ENCODE results near the gene FREY1.
"Not testable (repeated sequence)": the region's sequence is repeated elsewhere in the genome, so short reads cannot be mapped to it uniquely, and the experiment has no call there.

FREY1 gene

DNA sequence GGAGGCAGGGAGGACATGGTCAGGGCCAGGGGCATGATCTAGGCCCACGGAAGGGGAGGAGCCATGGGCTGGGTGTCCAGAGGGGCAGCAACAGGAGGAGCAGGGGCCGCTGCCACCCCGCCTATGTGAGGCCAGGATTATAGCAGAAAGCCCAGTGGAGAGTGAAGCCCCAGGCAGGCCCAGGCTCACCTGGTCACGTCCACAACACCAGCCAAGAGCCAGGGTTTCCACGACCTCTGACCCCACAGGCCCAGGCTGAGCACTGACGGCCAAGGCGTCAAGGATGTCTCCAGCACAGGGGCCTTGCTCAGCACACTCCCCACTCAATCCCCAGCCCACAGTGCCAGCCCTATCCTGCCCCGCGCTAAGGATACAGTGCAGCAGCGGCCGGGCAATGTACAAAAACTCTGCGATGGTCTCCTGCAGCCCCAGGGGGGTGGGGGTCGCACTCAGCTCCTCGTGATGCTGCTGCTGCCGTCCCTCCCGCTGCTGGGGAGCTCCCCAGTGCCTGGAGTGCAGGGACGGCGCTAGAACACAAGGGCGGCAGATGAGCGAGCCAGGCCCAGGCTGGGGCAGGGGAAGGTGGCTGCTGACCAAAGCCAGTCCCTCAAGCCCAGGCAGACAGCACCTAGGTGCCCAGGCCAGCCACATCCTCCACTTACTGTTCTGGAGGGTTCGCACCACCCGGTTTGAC lies 7.0 kb upstream of the FREY1 start:
- DNase-seq: no peak

DNA sequence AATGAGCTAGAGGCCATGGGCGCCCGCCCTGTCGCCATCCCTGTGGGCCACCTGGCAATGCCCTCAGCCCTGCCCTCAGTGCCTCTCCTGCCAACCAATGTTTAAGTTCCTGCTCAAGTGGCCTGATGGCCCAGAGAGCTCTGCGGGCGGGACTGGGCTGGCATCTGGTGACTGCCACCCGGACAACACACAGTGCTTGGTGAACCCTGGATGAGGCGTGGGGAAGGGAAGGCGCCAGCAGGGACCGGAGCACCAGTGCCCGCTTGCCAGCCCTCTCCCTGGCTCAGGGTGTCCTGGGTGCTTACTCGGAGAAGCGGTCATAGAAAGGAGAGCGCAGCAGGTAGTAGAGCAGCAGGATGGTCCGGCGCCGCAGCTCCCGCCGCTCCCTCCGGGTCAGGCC lies 6.4 kb upstream of the FREY1 start:
- DNase-seq: no peak

DNA sequence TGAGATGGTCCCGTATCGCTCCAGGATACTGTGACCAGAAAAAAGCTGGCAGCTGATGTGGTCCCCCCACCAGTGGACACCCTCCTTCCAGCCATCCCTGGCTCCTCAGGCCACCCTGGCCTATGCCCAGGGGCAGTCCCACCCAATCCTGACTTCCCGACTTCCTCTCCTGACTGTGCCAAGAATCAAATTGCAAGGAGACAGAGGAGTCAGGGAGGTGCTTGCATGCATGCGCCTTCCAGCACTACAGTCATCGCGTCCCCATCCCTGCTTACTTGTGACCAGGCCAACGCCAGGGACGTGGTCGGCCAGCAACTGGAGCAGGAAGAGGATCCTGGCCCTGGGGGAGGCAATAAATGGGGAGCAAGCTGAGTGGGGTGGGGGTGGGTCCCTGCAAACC lies 3.6 kb upstream of the FREY1 start:
- DNase-seq: no peak

DNA sequence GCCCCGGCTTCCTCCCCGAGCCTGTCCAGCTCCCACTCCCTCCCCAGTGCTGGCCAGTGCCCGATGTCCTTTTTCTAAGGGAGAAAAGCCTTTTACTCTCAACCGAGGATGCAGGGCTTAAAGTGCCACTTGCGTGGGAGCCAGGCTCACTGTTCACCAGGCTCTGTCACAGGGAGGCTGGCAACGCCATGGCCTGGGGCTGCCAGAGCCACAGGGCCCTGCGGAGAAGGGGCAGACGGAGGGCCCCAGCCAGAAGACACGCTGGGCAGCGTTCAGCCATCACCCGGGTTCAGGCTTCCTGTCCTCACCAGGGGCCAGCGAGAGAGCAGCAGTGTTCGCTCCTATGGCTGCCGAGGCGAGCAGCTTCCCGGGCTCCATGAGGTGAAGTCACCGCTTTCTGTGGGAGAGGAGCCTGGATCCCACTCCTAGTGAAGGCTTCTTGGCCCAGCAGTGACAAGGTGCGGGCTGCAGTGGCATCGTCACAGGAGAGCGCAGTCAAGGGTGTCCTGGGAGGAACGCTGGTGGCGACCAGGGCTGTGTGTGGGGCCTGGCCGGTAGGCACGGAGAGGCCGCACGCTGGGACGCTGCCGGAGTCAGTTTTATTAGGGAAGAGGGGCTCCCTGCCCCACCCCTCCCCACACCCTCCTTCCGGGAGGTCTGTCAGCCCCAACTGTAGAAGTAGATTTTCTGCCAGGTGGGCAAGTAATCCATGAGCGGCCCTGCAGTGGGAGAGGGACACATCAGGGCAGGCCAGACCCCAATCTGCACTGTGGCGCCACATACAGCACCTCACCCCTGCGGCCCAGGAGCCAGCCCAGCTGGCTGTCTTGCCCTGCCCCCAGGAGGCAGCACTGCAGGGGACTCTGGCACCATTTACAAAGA lies 2.8 kb upstream of the FREY1 start:
- DNase-seq: no peak

DNA sequence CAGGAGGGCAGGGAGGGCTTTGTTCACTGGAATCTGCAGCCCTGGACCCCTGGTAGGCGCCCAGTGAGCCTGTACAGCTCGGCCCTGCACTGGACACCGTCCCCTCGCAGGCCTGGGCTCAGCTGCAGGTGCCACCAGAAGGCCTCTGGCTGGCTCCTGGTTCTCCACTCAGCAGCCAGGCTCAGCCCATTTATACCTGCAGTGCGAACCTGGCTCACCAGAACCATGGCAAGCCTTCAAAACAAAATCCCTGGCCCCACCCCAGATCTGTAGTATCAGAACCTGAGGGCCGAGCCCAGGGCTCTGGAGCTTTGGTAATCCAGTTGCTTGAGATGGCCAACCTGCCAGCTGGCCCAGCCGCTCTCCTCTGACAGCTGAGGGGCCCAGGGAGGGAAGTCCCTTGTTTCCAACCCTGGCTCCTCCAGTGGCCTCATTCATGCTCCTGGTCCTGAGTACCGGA lies 870 bp upstream of the FREY1 start:
- no peak for DNase-seq

DNA sequence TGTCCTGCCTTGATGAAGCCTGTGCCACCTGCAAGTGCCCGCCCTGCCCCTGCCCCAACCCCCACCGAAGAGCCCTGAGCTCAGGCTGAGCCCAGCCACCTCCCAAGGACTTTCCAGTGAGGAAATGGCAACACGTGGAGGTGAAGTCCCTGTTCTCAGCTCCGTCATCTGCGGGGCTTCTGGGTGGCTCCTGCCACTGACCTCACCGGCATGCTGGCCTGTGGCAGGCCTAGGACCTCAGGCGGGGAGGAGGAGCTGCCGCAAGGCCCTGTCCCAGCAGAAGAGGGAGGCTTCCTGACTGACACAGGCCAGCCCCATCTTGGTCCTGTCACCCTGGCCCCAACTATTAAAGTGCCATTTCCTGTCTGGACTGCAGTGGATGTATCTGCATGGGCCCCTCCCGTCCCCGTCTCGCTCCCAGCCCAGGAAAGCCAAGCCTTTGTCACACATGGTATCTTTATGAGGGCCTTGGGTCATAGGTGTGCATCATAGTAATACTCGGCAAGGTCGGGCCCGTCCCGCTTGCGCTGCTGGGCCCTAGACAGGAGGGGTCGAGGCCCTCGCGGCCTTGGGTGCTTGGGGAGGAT lies 882 bp downstream of the FREY1 start:
- DNase-seq: no peak

DNA sequence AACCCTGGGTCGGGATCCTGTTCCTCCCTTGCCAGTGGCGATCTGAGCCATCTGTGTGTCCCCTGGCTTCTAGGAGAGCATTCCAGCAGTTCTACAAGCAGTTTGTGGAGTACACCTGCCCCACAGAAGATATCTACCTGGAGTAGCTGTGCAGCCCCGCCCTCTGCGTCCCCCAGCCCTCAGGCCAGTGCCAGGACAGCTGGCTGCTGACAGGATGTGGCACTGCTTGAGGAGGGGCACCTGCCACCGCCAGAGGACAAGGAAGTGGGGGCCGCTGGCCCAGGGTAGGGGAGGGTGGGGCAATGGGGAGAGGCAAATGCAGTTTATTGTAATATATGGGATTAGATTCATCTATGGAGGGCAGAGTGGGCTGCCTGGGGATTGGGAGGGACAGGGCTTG lies 1.5 kb downstream of the FREY1 start:
- DNase-seq: not testable (repeated sequence)

DNA sequence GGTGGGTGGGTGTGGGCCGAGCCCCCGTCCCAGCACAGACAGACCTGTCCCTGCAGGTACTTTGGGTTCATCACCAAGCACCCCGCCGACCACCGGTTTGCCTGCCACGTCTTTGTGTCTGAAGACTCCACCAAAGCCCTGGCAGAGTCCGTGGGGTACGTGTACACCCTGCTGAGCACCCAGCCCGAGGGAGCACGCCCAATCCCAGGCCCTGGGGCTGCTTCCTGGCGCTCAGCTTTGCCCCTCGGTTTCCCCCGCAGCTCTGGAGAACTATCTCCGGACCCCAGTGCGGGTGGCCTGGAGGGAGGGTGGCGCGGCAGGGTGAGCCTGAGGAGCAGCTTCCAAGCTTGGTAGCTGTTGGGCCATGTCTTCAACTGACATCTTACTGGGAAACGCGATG lies 2.0 kb downstream of the FREY1 start:
- DNase-seq: no peak

DNA sequence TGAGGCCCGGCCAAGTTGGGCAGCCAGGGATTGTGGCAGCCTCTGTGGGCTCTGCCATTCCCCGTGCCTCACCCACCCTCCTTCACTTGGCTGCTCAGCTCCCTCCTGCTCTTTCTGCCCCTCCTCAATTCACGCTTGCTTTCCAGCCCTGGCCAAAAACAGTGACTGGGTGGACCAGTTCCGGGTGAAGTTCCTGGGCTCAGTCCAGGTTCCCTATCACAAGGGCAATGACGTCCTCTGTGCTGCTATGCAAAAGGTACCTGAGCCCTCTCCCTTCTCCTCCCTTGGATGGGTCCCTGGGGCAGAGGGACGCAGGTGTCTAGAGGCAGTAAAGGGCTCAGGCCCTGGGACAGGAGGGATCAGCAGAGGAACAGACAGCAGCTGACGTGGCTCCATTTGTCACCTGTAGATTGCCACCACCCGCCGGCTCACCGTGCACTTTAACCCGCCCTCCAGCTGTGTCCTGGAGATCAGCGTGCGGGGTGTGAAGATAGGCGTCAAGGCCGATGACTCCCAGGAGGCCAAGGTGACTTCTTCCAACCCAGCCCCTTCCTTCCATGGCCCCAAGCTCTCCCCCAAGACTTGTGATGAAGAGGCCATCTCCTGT lies 2.7 kb downstream of the FREY1 start:
- DNase-seq: no peak

DNA sequence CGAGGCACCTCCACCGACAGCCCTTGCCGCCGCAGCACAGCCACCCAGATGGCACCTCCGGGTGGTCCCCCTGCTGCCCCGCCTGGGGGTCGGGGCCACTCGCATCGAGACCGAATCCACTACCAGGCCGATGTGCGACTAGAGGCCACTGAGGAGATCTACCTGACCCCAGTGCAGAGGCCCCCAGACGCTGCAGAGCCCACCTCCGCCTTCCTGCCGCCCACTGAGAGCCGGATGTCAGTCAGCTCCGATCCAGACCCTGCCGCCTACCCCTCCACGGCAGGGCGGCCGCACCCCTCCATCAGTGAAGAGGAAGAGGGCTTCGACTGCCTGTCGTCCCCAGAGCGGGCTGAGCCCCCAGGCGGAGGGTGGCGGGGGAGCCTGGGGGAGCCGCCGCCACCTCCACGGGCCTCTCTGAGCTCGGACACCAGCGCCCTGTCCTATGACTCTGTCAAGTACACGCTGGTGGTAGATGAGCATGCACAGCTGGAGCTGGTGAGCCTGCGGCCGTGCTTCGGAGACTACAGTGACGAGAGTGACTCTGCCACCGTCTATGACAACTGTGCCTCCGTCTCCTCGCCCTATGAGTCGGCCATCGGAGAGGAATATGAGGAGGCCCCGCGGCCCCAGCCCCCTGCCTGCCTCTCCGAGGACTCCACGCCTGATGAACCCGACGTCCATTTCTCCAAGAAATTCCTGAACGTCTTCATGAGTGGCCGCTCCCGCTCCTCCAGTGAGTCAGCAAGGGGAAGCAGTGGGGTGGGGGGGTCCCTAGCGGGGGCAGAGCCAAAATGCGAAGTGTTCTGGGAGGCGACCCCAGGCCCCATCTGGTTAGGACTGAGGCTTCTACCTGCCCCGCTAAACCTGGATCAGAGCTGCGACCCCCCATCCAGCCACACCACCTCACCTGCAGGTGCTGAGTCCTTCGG lies 4.4 kb downstream of the FREY1 start:
- DNase-seq: no peak

DNA sequence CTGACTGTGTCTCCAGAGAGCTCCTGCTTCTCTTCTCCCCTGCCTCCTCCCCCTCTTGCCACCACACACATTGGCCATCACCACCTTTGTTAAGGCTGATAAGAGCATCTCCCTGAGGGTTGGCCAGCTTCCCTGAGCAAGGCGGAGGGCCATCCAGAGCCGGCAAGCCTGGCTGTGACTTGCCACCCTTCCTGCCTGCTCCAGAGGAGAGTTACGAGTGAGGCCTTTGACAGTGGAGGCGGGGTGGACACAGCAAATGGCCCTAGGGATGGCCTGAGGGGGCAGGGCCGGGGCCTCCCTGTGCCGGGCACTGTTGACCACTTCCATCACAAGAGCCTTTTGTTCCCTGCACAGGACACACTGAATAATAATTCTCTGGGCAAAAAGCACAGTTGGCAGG lies 5.4 kb downstream of the FREY1 start:
- no peak for DNase-seq

DNA sequence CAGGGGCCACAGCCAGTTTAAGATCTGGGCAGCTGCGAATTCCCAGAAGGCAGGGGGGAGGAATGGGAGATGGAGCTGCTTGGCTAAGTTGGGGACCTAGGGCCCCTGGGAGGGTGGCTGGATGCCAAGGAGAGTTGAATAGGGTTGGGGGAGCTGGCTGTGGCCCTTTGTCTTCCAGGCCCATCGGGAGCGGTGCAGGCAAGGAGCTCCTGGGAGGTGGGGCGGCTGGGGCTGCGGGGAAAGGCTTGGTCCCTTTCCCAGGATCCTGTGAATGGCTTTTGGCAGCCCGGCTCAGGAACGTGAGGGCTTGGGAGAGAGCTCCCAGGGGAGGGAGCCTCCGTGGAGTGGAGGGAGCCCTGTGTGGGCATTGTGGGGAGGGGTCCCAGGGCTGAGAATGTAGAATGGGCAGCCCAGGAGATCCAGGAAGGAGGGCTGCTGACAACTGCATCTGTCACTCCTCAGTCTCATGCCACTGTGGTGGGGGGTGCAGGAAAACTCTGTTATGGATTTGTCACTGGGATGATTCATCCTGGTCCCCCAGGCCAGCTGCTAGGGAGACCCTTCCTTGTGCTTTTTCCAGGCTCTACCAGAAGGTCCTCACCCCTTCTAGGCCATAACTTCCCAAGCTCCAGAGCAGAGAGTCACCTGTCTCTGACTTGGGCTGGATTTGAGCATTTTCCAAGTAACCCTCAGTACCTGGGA lies 6.0 kb downstream of the FREY1 start:
- no peak for DNase-seq

DNA sequence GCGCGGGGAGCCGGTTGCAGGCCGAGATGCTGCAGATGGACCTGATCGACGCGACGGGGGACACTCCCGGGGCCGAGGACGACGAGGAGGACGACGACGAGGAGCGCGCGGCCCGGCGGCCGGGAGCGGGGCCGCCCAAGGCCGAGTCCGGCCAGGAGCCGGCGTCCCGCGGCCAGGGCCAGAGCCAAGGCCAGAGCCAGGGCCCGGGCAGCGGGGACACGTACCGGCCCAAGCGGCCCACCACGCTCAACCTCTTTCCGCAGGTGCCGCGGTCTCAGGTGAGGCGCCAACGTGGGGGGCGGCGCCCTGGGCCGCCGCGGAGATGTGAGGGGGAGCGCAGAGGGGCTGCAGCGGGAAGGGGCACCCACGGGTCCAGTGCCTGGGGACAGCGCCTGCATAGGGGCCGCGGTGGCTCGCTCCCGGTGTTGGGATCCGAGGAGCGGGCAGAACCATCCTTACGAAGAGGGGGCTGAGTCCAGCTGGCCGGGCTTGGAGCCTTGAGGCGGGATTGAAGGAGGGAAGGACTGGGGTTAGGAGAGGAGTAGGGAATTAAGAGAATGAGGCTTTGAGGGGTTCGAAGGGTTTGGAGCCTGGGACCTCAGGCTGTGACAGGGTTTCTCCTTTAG lies 6.8 kb downstream of the FREY1 start:
- not testable (repeated sequence) for DNase-seq

DNA sequence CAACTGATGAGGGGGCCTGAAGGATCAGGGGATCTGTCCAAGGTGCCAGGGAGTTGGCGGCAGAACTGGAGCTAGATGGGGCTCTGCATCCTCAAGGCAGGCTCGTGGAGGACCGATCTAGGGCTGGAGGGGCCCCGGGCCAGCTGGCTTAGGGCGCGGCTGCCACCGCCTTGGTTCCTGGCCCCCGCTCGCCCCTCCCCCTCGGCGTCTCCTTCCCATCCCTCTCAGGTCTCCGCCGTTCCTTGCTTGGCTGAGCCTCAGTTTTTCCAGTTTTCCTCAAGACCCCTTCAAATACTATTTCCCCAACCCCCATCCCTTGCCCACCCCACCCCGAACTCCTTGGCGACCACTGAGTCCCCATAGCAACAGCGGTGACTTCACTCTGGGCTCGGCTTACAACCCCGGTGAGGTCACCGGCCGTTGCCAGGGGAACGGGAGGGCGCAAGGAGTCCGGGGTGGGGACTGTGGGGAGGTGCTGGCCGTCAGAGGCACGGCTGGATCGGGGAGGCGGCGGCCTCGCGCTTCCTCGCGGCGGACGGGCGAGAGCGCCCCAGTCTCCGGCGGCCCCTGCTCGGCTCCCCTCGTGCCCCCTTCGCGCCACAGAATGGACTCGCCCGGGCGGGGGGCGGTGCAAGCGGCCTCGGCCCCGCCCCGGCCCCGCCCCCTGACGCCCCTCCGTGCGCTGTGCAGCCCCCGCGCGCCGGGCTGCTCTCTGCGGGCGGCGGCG lies 7.5 kb downstream of the FREY1 start:
- DNase-seq: peak; percentile 74

DNA sequence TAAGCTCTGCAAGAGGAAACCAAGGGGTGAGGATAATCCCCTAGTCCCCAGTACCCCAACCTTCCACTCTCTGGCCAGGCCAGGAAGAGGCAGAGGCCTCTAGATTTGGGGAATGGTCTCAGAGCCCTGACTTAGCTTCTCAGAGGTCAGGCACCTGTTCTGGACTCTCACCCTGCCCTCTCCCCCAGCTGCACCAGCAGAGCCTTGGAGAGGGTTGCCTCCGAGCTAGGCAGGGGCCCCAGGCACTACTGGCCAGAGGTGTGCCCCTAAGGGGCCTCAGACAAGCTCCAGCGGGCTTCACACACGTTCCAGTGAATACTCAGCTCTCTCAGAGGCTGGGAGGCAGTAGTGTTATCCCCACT lies 8.0 kb downstream of the FREY1 start:
- DNase-seq: no peak

DNA sequence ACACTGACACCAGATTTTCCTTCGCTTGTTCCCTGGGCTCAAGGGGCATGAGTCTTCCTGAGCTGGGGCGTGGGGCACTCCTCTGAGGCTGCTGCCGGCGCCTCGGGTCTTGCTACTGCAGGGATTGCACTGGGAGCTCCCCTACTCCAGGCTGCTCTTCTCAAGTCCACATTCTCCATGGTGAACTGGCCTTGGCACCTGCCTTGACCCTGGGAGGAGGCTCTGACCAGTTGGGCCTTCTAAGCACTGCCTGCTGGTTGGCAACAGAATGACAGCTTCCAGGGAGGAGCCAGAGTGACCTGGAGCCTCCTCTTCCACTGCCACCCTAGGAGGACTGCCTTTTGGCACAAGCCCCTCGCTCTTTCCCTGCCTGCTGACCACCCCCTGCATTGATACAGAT lies 9.5 kb downstream of the FREY1 start:
- DNase-seq: no peak

DNA sequence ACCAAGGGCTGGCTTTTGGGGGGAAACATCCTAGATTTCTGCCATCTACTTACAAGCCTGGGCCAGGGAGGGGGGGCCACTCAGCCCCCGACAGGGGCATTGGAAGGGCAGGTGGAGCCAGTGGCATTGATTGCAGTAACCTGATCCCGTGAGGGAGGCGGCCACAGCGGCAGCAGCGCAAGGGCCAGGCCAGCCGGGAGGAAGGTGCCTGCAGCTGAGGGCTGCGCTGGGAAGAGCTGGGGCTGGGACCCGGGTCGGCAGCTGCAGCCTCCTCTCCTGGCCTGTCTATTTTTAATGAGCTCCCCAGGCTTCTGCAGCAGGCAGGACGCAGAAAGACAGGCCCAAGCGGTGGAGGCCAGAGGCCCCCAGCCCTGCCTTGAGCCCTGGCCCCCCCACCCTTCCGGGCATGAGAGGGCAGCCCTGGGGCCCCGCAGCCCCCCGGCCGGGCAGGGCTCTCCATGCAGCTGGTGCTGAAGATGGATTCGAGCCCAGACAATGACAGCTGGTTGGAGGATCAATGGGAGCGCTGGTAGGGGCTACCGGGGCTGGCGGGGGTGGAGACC lies 10.6 kb downstream of the FREY1 start:
- DNase-seq: no peak

DNA sequence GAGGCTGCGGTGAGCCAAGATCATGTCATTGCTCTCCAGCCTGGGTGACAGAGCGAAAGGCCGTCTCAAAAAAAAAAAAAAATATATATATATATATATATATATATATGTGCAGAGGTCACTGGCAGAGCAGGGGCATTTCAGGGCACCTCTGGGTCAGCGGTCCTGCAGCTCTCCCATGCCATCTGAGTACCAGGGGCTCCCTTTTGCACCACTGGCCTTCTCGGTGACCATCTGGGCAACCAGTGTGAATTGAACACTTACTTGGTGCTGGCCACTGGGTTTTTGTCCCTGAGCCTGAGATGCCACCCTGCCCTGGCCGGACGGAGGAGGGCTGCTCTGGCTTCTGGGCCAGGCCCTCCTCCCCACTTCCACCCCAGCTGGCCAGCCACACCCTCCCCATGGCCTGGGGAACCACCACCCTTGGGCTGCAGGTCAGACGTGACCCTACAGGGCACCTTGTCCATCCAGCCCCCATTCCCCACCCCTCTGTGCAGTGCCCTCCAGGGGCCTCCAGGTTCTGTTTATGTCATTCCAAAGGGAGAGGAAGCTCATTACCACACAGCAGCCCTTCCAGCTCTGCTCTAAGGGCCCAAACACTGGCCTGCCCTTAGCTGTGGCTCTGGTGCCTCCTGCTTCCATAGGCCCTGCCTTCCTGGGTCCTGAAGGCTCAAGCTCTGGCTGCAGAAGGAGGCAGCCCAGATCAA lies 11.4 kb downstream of the FREY1 start:
- no peak for DNase-seq

DNA sequence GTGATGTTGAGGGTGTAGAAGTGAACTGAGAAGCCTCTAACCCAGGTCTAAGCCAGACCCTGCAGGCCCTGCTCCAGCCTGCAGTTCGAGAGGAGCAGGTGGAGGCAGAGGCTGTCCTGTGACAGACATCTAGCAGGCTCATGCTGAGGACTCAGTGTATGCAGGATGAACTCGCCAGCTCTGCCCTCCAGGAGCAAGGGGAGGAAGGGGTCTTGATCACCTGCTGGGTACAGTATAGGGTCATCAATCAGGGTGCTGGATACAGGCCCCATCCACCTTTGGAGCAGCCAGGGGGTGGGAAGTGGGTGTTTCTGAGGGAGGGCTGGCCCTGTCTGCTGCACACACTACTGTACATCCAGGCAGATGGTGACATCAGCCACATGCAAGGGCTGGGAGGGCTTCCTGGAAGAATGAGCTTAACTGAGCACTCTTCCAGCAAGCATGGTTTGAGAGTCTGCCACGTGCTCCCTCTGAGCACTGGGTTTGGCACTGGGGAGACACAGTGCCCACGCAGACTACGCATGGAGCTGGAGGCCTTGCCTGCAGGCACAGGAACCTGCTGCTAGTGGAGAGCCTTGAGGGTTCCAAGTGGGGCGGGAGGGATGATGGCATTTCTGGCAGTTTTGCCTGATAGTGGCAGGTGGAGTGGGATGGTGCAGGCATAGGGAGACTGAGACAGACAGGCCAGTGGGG lies 12.4 kb downstream of the FREY1 start:
- DNase-seq: no peak

Data from CD4-positive, alpha-beta T cell treated with Interleukin-10 for 1 hour (primary cell).